Astrocyte (in vitro differentiated cells and primary cell): ENCODE results near the gene NEURL3. TPM values are rescaled to one million over a fixed set of nuclear protein-coding genes. Genes with fewer than 3 reads are reported as not detected.
A peak's percentile ranks its signal among the peaks of the same experiment; 100 is the strongest.

ENCODE experiments used
- DNase-seq: peaks from one replicate; pipeline ENCODE4 v3.0.0-alpha.2; 2010; ENCODE audit warnings: low read depth
- FAIRE-seq: peaks from 2 replicates; lab custom pipeline; 2011; peaks lifted over from hg19 to GRCh38; lab: Jason Lieb, UNC
- H2AFZ ChIP-seq: 2 replicates; pipeline ENCODE4 v1.6.0; 2012; ENCODE audit warnings: low read depth, low read length, inconsistent platforms
- H3K27ac ChIP-seq: 2 replicates; pipeline ENCODE4 v1.5.1; 2011; ENCODE audit warnings: low read depth, low read length, inconsistent platforms
- H3K27me3 ChIP-seq: 2 replicates; pipeline ENCODE4 v1.6.0; 2011; ENCODE audit warnings: low read length, inconsistent platforms; ENCODE audit not compliant: insufficient read depth
- H3K36me3 ChIP-seq: 2 replicates; pipeline ENCODE4 v1.5.1; 2011; ENCODE audit warnings: low read length, inconsistent platforms; ENCODE audit not compliant: insufficient read depth
- H3K4me1 ChIP-seq: 2 replicates; pipeline ENCODE4 v1.5.1; 2011; ENCODE audit warnings: low read length, inconsistent platforms; ENCODE audit not compliant: insufficient read depth
- H3K4me2 ChIP-seq: 2 replicates; pipeline ENCODE4 v1.6.0; 2012; ENCODE audit warnings: low read length, inconsistent platforms
- H3K4me3 ChIP-seq: 2 replicates; pipeline ENCODE4 v1.5.1; 2011; ENCODE audit warnings: low read depth, mild to moderate bottlenecking, low read length, inconsistent platforms; ENCODE audit not compliant: insufficient read depth
- H3K79me2 ChIP-seq: 2 replicates; pipeline ENCODE4 v1.6.0; 2012; ENCODE audit warnings: mild to moderate bottlenecking, low read length, inconsistent platforms; ENCODE audit not compliant: insufficient read depth
- H3K9ac ChIP-seq: 2 replicates; pipeline ENCODE4 v1.6.0; 2012; ENCODE audit warnings: mild to moderate bottlenecking, low read length, inconsistent platforms
- H3K9me3 ChIP-seq: 2 replicates; pipeline ENCODE4 v1.5.1; 2012; ENCODE audit warnings: low read depth, mild to moderate bottlenecking, low read length, inconsistent platforms; ENCODE audit not compliant: insufficient read depth
- H4K20me1 ChIP-seq: 2 replicates; pipeline ENCODE4 v1.6.0; 2012; ENCODE audit warnings: low read length, inconsistent platforms; ENCODE audit not compliant: insufficient read depth
- H3K27ac Mint-ChIP-seq: one replicate; pipeline ENCODE4 v1.8.0; 2021; ENCODE audit warnings: mild to moderate bottlenecking, mixed read lengths; ENCODE audit not compliant: unreplicated experiment
- H3K27me3 Mint-ChIP-seq: one replicate; pipeline ENCODE4 v1.8.0; 2021; ENCODE audit warnings: low read depth, mixed read lengths; ENCODE audit not compliant: unreplicated experiment
- H3K36me3 Mint-ChIP-seq: one replicate; pipeline ENCODE4 v1.8.0; 2021; ENCODE audit warnings: low read depth, mixed read lengths; ENCODE audit not compliant: unreplicated experiment
- H3K4me1 Mint-ChIP-seq: one replicate; pipeline ENCODE4 v1.8.0; 2021; ENCODE audit warnings: low read depth, mixed read lengths; ENCODE audit not compliant: unreplicated experiment
- H3K4me3 Mint-ChIP-seq: one replicate; pipeline ENCODE4 v1.8.0; 2021; ENCODE audit warnings: mild to moderate bottlenecking, moderate library complexity, mixed read lengths; ENCODE audit not compliant: unreplicated experiment
- H3K9me3 Mint-ChIP-seq: one replicate; pipeline ENCODE4 v1.8.0; 2021; ENCODE audit warnings: mild to moderate bottlenecking, mixed read lengths; ENCODE audit not compliant: unreplicated experiment
- EZH2 ChIP-seq: IDR thresholded peaks from 2 replicates; pipeline ENCODE4 v1.6.1; 2012; ENCODE audit warnings: mild to moderate bottlenecking, low read length, inconsistent platforms; ENCODE audit not compliant: insufficient read depth
- total RNA-seq: library from RNA; stranded (reverse); gene quantifications from 2 replicates; pipeline ENCODE4 v1.2.1, GENCODE V29; 2021
- TF ChIP-seq, protein P1 (sequence below): IDR thresholded peaks from 2 replicates; pipeline ENCODE4 v1.5.1; 2011; ENCODE audit warnings: low read depth, mild to moderate bottlenecking, inconsistent platforms, low read length, moderate library complexity; ENCODE audit not compliant: insufficient read depth

Gene NEURL3
- total RNA-seq, 1 donor from 2014 or later, result 0.34 TPM

GRCh38 chr2:96530474-96531357, 25.6 kb upstream of the NEURL3 start:
- H3K4me3 ChIP-seq, result no peak overlapping the region
- no peaks in the 10 kb centered on the region for H3K27me3 ChIP-seq
- DNase-seq, result no peak
- H3K36me3 ChIP-seq, result no peaks in the 10 kb centered on the region
- H2AFZ ChIP-seq, result no peak overlapping the region
- H3K9ac ChIP-seq, result no peak overlapping the region
- no peaks in the 10 kb centered on the region for H3K79me2 ChIP-seq
- H3K27me3 Mint-ChIP-seq, result peaks cover 11% of the 10 kb centered on the region
- no peak overlapping the region for H3K4me3 Mint-ChIP-seq
- H3K4me2 ChIP-seq, result no peak overlapping the region
- no peaks in the 10 kb centered on the region for H3K9me3 ChIP-seq
- no peak for TF ChIP-seq EZH2
- H3K9me3 Mint-ChIP-seq, result peaks cover 3% of the 10 kb centered on the region
- H4K20me1 ChIP-seq, result no peaks in the 10 kb centered on the region
- no peaks in the 10 kb centered on the region for H3K36me3 Mint-ChIP-seq
- H3K27ac Mint-ChIP-seq, result peak overlapping the region; percentile 26
- no peak overlapping the region for H3K27ac ChIP-seq
- H3K4me1 ChIP-seq, result peaks cover 42% of the 10 kb centered on the region
- FAIRE-seq, result no peak
- peaks cover 17% of the 10 kb centered on the region for H3K4me1 Mint-ChIP-seq

GRCh38 chr2:96530144-96530430, 24.9 kb upstream of the NEURL3 start:
- H3K9ac ChIP-seq, result no peak overlapping the region
- H3K27me3 Mint-ChIP-seq, result peaks cover 12% of the 10 kb centered on the region
- peaks cover 17% of the 10 kb centered on the region for H3K4me1 Mint-ChIP-seq

DNA sequence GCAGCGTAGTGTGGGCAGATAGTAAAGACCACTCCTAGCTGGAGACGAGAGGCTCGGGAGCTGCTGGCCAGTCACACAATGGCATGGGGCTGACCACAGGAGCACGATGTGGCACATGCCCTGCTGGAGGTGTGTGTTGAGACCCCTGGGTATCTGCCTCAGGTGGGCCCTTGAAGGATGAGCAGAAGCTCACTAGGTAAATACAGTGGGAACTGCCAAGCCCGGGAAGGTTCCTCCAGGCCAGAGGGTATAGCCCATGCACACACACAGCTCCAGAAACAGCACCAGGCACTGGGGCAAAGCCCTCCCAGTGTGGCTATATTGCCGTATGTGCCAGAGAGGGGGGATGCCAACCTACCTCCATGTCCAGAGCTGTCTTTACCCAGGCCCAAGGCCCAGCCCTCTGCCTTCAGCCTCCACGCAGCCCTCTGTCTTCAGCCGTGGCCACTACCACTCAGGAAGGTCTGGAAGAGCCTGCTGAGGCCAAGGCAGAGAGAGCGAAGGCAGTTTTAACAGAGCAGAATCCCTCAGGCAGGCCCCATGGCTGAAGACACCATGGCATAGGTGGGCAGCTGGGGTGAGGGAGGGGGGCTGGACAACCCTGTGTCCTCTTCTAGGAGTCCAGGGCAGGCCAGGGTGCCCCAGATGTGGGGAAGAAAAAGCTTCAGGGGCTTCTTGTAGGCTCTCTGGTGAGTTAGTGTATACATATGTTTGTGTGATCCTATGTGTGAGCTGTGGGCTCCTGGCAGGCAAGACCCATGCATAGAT, 24.4 kb upstream of the NEURL3 start:
- DNase-seq (no peak), FAIRE-seq (no peak)
- Mint-ChIP-seq H3K9me3 (peaks cover 3% of the 10 kb centered on the region), H3K4me1 (peaks cover 17% of the 10 kb centered on the region), H3K36me3 (no peaks in the 10 kb centered on the region), H3K27ac (no peak overlapping the region), H3K27me3 (peaks cover 14% of the 10 kb centered on the region), H3K4me3 (no peak overlapping the region)
- Histone ChIP-seq H3K9me3 (no peaks in the 10 kb centered on the region), H3K9ac (no peak overlapping the region), H2AFZ (no peak overlapping the region), H3K27me3 (no peaks in the 10 kb centered on the region), H3K4me1 (peaks cover 42% of the 10 kb centered on the region), H3K79me2 (no peaks in the 10 kb centered on the region), H3K4me2 (no peak overlapping the region), H3K4me3 (no peak overlapping the region), H4K20me1 (no peaks in the 10 kb centered on the region), H3K27ac (no peak overlapping the region), H3K36me3 (no peaks in the 10 kb centered on the region)
- TF ChIP-seq EZH2, result no peak
- TF ChIP-seq, protein P1, sequence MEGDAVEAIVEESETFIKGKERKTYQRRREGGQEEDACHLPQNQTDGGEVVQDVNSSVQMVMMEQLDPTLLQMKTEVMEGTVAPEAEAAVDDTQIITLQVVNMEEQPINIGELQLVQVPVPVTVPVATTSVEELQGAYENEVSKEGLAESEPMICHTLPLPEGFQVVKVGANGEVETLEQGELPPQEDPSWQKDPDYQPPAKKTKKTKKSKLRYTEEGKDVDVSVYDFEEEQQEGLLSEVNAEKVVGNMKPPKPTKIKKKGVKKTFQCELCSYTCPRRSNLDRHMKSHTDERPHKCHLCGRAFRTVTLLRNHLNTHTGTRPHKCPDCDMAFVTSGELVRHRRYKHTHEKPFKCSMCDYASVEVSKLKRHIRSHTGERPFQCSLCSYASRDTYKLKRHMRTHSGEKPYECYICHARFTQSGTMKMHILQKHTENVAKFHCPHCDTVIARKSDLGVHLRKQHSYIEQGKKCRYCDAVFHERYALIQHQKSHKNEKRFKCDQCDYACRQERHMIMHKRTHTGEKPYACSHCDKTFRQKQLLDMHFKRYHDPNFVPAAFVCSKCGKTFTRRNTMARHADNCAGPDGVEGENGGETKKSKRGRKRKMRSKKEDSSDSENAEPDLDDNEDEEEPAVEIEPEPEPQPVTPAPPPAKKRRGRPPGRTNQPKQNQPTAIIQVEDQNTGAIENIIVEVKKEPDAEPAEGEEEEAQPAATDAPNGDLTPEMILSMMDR, result no peak

More at GRCh38 chr2:96530144-96530430, 24.9 kb upstream of the NEURL3 start:
- Histone ChIP-seq H3K36me3 (no peaks in the 10 kb centered on the region), H3K4me1 (peaks cover 42% of the 10 kb centered on the region), H2AFZ (no peak overlapping the region), H3K79me2 (no peaks in the 10 kb centered on the region), H3K27me3 (no peaks in the 10 kb centered on the region), H3K27ac (no peak overlapping the region), H3K4me2 (no peak overlapping the region), H3K4me3 (no peak overlapping the region), H4K20me1 (no peaks in the 10 kb centered on the region), H3K9me3 (no peaks in the 10 kb centered on the region)
- Mint-ChIP-seq H3K4me3 (no peak overlapping the region), H3K27ac (no peak overlapping the region), H3K9me3 (peaks cover 3% of the 10 kb centered on the region), H3K36me3 (no peaks in the 10 kb centered on the region)
- DNase-seq, result no peak
- TF ChIP-seq, protein P1, result no peak
- no peak for TF ChIP-seq EZH2
- FAIRE-seq, result no peak
